ENCODE measurements around the gene TTC21A.

TTC21A gene

DNA sequence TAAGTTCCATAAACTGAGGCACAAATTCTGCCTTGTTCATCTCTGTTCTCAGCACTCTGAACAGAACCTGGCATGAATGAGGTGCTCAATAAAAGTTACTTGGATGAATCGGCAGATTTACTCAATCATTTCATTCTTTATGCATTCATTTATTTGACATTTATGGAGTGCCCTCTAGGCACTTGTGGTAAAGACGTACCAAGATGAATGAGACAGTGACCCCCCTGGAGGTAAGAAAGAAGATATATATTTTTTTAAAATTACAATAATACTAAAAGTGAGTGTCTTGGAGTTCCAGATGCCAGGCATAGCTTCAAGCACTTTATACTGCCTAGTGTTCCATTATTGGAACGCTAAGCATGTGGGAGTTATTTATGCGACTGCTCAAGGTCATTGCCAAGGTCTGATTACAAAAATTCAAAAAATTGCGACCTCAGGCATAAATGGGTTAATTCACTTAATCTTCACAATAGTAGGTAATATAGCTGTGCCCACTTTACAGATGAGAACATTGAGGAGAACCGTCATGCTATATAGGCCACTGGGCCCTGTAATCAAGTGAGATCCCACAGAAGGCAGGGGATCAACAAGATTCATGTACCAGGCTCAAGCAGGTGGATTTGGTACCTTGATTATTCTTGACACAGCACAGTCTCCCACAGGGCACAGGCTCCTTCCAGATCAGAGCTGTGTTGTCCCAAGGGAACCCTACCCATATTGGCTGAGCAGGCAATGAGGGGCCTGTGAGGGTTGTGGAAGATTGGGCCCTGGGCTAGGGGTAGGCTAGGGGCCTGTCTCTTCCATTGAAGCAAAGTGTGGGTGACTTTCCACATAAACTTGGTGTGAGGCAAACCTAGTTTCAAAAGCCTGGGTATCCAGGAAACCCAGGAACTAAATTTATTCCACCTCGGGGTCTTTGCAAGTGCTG, 74.2 kb downstream of the TTC21A start:
- no peak for DNase-seq (ENCODE audit: low spot score)

DNA sequence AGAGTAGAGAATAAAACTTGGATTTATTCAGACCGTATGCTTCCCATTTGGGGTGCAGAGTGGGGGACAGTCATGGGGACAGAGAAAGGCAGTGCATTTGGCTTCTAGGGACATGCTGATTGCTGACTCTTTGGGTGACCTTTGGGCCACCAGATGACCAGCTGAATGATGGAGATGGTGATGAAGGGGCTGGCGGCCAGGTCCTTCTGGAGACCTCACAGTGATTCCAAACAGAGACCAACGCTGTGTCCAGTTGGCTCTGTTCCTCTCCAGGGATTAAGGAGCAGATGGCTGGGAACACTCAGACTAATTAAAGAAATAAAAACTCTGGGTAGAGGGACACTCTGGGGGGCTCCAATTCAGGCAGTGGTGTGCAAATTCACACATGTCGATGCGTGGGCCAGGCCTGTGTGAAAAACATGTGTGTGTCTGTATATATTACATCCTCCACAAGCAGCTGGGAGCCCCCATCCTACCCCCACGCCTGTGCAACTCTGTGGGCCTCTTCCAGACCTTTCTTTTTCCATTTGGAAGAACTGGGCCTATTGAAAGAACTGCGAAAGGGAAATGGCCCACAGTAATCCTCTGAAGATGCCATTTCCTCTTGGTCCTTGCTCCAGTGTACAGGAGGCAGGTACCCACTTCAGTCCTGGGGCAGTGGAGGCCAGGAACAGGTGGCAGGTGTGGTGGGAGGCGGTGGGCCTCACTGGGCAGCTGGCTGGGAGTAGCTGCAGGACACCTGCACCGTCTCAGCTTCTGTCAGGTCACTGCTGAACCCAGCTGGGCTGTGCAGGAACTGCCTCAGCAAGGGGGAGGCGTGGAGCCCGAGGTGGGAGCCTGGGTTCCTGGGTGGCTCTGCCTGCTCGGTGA, 76.0 kb downstream of the TTC21A start:
- DNase-seq (ENCODE audit: low spot score) = no peak

GRCh38 chr3:39184081-39184967, 76.8 kb downstream of the TTC21A start:
- no peak for DNase-seq (ENCODE audit: low spot score)

DNA sequence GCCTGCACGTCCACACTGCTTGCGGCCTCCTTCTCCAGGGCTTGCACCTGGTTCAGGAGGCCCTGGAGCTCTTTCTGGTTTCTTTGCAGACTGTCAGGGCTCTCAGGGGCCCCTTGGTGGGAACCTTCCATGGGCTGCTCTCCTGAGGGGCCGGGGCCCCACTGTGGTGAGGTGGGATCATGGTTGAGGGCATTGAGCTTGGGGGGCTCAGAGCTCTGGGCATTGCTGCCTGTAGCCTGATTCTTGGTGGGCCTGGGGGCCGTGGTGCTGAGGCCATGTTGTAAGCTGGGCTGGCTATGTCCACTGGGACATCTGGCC, 77.4 kb downstream of the TTC21A start:
- DNase-seq (ENCODE audit: low spot score) = no peak

DNA sequence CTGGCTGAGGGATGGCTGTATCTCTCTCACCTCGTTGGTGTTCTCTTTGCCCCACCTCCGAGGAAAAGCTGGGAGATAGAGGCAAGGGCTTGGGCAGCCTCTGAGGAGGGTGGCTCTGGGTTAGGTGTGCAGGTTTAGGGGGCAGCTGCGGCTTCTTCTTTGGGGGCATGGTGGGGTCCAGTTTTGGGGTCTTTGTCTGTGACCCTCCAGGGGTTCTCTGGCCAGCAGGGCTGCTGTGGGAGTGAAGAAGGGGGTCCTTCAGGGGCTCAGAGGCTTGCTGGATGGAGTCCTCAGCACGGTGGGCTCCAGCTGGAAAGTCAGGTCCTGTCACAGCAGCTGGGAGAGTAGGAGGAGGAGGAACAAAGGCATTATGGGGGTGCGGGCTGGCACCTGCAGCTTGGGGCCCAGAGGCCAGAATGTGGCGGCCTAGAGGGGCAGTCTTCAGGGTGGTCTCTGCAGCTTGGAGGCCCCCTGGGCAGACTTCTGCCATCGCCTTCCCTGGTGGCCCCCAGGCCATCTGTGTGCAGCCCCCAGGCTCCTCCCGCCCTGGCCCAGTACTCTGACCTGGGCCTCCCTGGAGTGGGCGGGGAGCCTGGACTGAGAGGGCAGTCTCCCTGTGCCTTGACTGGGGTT, 78.0 kb downstream of the TTC21A start:
- no peak for DNase-seq (ENCODE audit: low spot score)

DNA sequence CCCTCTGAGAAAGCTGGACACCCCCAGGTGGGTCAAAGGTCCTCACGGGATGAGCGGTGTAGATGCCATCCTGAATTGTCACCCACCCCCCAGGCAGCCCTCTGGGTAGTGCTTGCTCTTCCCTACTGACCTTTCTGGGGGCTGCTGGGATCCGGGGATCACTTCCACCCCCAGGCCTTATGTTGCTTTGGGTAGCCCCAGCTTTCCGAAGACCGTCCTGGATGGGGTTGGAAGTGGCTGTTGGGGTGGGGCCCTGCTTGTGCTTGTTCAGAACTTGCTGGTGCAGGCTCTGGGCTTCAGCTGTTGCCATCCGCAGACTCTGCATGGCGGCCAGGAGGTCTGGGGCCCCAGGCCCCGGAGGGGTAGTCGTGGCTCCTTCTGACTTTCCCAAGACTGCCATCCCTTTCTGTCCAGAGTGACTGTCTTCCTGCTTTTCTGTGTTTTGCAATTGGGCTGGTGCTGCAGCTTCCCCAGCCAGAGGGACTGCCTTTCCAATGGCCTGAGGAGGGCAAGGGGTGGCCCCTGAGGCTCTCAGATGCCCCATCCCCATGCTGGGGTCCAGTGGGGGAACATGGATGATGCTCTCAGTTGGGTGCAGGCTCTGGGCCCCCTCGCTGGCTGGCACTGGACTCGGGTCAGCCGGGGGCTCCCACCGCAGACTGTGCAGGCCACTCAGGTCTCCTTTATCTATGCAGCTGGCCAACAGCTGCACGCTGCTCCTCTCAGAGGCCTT, 78.6 kb downstream of the TTC21A start:
- no peak for DNase-seq (ENCODE audit: low spot score)

- no peak for DNase-seq (ENCODE audit: low spot score)
Observed at GRCh38 chr3:39186692-39187151, 79.2 kb downstream of the TTC21A start.

DNA sequence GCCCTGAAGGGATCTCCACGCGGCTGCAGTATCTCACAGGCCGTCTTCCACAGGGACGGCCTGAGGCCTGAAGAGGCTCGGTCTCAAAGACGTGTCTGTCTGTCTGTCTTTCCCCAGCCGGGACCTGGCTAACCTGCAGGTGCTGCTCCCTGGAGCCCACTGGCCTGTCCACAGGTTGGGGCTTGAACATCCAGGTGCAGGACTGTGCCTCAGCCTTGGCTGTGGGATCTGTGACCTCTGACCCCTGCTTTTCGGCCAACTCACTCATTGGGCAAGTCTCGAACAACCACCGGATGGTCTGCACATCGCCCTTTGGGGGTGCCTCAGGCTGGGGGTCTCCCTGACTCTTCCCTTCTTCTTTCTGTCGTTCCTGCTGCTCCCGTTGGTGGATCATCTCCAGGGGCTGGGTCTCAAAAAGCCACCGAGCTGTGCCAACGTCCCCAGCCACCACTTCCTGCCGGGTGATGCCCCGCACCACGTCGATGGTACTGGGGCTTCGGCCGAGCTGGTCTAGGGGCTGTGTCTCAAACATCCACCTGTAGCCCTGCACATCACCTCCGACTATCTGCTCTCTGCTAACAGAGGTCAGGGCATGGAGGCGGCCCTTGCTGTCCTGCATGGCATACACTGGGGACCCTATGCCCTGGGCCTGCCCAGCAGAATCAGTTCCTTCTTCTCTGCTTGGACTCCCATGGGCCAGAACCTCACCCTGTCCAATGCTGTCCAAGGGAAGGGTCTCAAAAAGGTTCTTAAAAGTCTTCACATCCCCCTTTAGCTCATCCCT, 80.1 kb downstream of the TTC21A start:
- DNase-seq (ENCODE audit: low spot score) = no peak
